Subcutaneous adipose tissue (tissue), 4 donors: ENCODE results near the gene CDSN. TPM values are rescaled to one million over a fixed set of nuclear protein-coding genes. Genes with fewer than 3 reads are reported as not detected.

Experiments
- total RNA-seq, 4 donors: library from RNA; depleted of rRNA; stranded (reverse); fragments of >200 nt; gene quantifications; one replicate each; pipeline ENCODE4 v1.1.0, GENCODE V29; 2016
- TF ChIP-seq, protein P1 (sequence below): fragments of 450-650 bp; IDR thresholded peaks from one replicate; pipeline ENCODE4 v1.5.1; 2016; ENCODE audit warnings: low read depth, mild to moderate bottlenecking, control low read depth, antibody characterized with exemption, moderate library complexity

The CDSN gene
- total RNA-seq, 4 donors from 2014 or later, result not detected

- TF ChIP-seq, protein P1, sequence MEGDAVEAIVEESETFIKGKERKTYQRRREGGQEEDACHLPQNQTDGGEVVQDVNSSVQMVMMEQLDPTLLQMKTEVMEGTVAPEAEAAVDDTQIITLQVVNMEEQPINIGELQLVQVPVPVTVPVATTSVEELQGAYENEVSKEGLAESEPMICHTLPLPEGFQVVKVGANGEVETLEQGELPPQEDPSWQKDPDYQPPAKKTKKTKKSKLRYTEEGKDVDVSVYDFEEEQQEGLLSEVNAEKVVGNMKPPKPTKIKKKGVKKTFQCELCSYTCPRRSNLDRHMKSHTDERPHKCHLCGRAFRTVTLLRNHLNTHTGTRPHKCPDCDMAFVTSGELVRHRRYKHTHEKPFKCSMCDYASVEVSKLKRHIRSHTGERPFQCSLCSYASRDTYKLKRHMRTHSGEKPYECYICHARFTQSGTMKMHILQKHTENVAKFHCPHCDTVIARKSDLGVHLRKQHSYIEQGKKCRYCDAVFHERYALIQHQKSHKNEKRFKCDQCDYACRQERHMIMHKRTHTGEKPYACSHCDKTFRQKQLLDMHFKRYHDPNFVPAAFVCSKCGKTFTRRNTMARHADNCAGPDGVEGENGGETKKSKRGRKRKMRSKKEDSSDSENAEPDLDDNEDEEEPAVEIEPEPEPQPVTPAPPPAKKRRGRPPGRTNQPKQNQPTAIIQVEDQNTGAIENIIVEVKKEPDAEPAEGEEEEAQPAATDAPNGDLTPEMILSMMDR, result no peak
Observed at GRCh38 chr6:31140643-31141042, 20.4 kb upstream of the CDSN start.

- TF ChIP-seq, protein P1, result no peak
Observed at GRCh38 chr6:31139599-31139998, 19.4 kb upstream of the CDSN start.

- TF ChIP-seq, protein P1, result no peak
Observed at GRCh38 chr6:31138982-31139381, 18.7 kb upstream of the CDSN start, which contains the start of gene PSORS1C2. Gene PSORS1C2 (minus strand): TSS chr6:31139066. CDS start chr6:31139026, 40 bp downstream.

DNA sequence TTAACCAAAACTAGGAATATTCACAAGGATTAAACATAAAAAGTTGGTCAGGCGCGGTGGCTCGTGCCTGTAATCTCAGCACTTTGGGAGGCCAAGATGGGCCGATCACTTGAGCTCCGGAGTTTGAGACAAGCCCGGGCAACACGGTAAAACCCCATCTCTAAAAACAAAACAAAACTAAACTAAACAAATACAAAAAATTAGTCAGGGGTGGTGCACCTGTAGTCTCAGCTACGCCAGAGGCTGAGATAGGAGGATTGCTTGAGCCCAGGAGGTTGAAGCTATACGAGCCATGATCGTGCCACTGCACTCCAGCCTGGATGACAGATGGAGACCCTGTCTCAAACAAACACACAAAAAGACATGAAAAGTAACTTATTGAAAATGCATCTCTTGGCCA lies 15.5 kb upstream of the CDSN start:
- TF ChIP-seq, protein P1, result no peak

DNA sequence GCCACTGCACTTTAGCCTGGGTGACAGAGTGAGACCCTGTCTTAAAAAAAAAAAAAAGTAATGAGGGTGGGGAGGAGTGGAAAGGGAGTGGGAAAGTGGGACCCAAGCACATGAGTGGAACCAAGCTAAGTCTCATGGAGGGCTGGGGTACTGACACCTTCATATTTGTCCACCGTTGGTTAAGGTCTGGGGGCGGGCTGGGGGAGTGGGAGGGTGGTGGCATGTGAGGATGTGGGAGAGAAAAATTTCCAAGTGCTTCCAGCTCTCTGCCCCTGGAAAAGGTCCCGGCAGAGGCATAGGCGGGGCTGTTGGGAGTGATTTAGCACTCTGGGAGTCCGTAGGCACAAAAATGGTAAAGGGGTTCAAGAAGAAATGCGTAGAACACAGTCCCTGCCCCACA lies 12.6 kb upstream of the CDSN start:
- TF ChIP-seq, protein P1, result no peak

- TF ChIP-seq, protein P1, result no peak
Observed at GRCh38 chr6:31131595-31131994, 11.3 kb upstream of the CDSN start.

DNA sequence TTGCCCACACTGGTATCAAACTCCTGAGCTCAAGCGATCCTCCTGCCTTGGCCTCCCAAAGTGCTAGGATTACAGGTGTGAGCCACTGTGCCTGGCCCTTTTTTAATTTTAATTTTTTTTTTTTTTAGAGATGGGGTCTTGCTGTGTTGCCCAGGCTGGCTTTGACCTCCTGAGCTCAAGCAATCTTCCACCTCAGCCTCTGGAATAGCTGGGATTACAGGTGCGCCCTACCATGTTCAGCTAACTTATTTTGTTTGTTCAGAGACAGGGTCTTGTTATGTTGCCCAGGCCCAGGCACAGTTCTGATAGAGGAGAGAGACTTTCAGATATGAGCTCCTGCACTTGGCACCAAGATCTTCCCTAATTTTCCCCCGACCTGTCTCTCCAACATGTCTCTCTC lies 10.5 kb upstream of the CDSN start:
- TF ChIP-seq, protein P1, result no peak
